ENCODE measurements around the gene CHKA. TPM values are rescaled to one million over a fixed set of nuclear protein-coding genes. Genes with fewer than 3 reads are reported as not detected.
"Not testable (repeated sequence)": the region's sequence is repeated elsewhere in the genome, so short reads cannot be mapped to it uniquely, and the experiment has no call there.

CHKA gene
- total RNA-seq, 1 donor from 2014 or later, result 60.4 TPM

- Mint-ChIP-seq H3K36me3 (ENCODE audit: insufficient read depth) (peaks cover 11% of the 10 kb centered on the region), H3K27me3 (no peaks in the 10 kb centered on the region), H3K9me3 (ENCODE audit: low read depth) (peaks cover 6% of the 10 kb centered on the region), H3K4me3 (ENCODE audit: low read depth) (peak overlapping the region; percentile 49), H3K4me1 (ENCODE audit: low read depth) (peaks cover 34% of the 10 kb centered on the region), H3K27ac (peak overlapping the region; percentile 93)
- DNase-seq (ENCODE audit: low spot score, unreplicated experiment), result peak; percentile 20
- TF ChIP-seq CTCF (IDR thresholded peaks at IDR 0.05; ENCODE audit: unreplicated experiment), result no peak
Observed at GRCh38 chr11:68099474-68100405, 21.4 kb downstream of the CHKA start.

- Mint-ChIP-seq H3K4me1 (ENCODE audit: low read depth) (peaks cover 33% of the 10 kb centered on the region), H3K9me3 (ENCODE audit: low read depth) (peaks cover 6% of the 10 kb centered on the region), H3K27me3 (no peaks in the 10 kb centered on the region), H3K27ac (peak overlapping the region; percentile 93), H3K4me3 (ENCODE audit: low read depth) (no peak overlapping the region), H3K36me3 (ENCODE audit: insufficient read depth) (peaks cover 9% of the 10 kb centered on the region)
- no peak for TF ChIP-seq CTCF (IDR thresholded peaks at IDR 0.05; ENCODE audit: unreplicated experiment)
- DNase-seq (ENCODE audit: low spot score, unreplicated experiment), result no peak
Observed at GRCh38 chr11:68099057-68099456, 22.1 kb downstream of the CHKA start.

GRCh38 chr11:68096962-68097361, 24.2 kb downstream of the CHKA start:
- Mint-ChIP-seq H3K27me3 (no peaks in the 10 kb centered on the region), H3K4me1 (ENCODE audit: low read depth) (peaks cover 28% of the 10 kb centered on the region), H3K27ac (no peak overlapping the region), H3K36me3 (ENCODE audit: insufficient read depth) (peaks cover 2% of the 10 kb centered on the region), H3K4me3 (ENCODE audit: low read depth) (no peak overlapping the region), H3K9me3 (ENCODE audit: low read depth) (no peaks in the 10 kb centered on the region)
- DNase-seq (ENCODE audit: low spot score, unreplicated experiment), result no peak
- no peak for TF ChIP-seq CTCF (IDR thresholded peaks at IDR 0.05; ENCODE audit: unreplicated experiment)

GRCh38 chr11:68093565-68093964, 27.6 kb downstream of the CHKA start:
- Mint-ChIP-seq H3K27me3 (no peaks in the 10 kb centered on the region), H3K4me1 (ENCODE audit: low read depth) (peaks cover 5% of the 10 kb centered on the region), H3K4me3 (ENCODE audit: low read depth) (no peak overlapping the region), H3K36me3 (ENCODE audit: insufficient read depth) (peaks cover 3% of the 10 kb centered on the region), H3K27ac (no peak overlapping the region), H3K9me3 (ENCODE audit: low read depth) (no peaks in the 10 kb centered on the region)
- no peak for TF ChIP-seq CTCF (IDR thresholded peaks at IDR 0.05; ENCODE audit: unreplicated experiment)
- no peak for DNase-seq (ENCODE audit: low spot score, unreplicated experiment)

GRCh38 chr11:68092946-68093345, 28.2 kb downstream of the CHKA start:
- not testable (repeated sequence) for H3K4me3 Mint-ChIP-seq (ENCODE audit: low read depth); H3K9me3 Mint-ChIP-seq (ENCODE audit: low read depth); H3K27me3 Mint-ChIP-seq; H3K4me1 Mint-ChIP-seq (ENCODE audit: low read depth); H3K27ac Mint-ChIP-seq; DNase-seq (ENCODE audit: low spot score, unreplicated experiment); H3K36me3 Mint-ChIP-seq (ENCODE audit: insufficient read depth)

- TF ChIP-seq CTCF (IDR thresholded peaks at IDR 0.05; ENCODE audit: unreplicated experiment), result no peak
- no peaks in the 10 kb centered on the region for H3K9me3 Mint-ChIP-seq (ENCODE audit: low read depth)
- no peak overlapping the region for H3K4me3 Mint-ChIP-seq (ENCODE audit: low read depth)
- DNase-seq (ENCODE audit: low spot score, unreplicated experiment), result no peak
- no peaks in the 10 kb centered on the region for H3K27me3 Mint-ChIP-seq
- H3K27ac Mint-ChIP-seq, result no peak overlapping the region
- H3K36me3 Mint-ChIP-seq (ENCODE audit: insufficient read depth), result peaks cover 3% of the 10 kb centered on the region
- H3K4me1 Mint-ChIP-seq (ENCODE audit: low read depth), result no peaks in the 10 kb centered on the region
Observed at GRCh38 chr11:68092411-68092810, 28.8 kb downstream of the CHKA start.
